NB4 (cell line): ENCODE results near the gene CAMTA1.

Experiments
- DNase-seq: peaks from one replicate; pipeline ENCODE4 v3.0.0; 2010; ENCODE audit warnings: low read depth
- H3K4me3 ChIP-seq: one replicate; pipeline ENCODE4 v1.5.1; 2011; ENCODE audit warnings: mild to moderate bottlenecking, low read depth, low read length, moderate library complexity
- CTCF ChIP-seq: IDR thresholded peaks from one replicate; pipeline ENCODE4 v1.5.1; 2012; ENCODE audit warnings: low read depth, low read length
- MAX ChIP-seq: IDR thresholded peaks from 2 replicates; pipeline ENCODE4 v1.6.1; 2011; ENCODE audit warnings: low read depth, low read length
- MYC ChIP-seq: IDR thresholded peaks from 2 replicates; pipeline ENCODE4 v1.6.1; 2011; ENCODE audit warnings: low read depth, low read length
- POLR2A ChIP-seq: IDR thresholded peaks from 2 replicates; pipeline ENCODE4 v1.6.1; 2011; ENCODE audit warnings: mild to moderate bottlenecking; ENCODE audit not compliant: insufficient read length; ENCODE audit errors: extremely low read depth

Gene CAMTA1

GRCh38 chr1:7265771-7266371 is 480.6 kb downstream of the CAMTA1 start:
- no peak for TF ChIP-seq MYC
- TF ChIP-seq CTCF, result no peak
- TF ChIP-seq POLR2A, result no peak
- TF ChIP-seq MAX, result no peak
- no peak for DNase-seq
- H3K4me3 ChIP-seq, result no peak overlapping the region

GRCh38 chr1:7266561-7266960 is 481.3 kb downstream of the CAMTA1 start:
- no peak for TF ChIP-seq POLR2A
- TF ChIP-seq MAX, result no peak
- TF ChIP-seq CTCF, result no peak
- DNase-seq, result no peak
- no peak overlapping the region for H3K4me3 ChIP-seq

GRCh38 chr1:7267493-7267892 is 482.2 kb downstream of the CAMTA1 start:
- DNase-seq, result no peak
- no peak for TF ChIP-seq MAX
- TF ChIP-seq POLR2A, result no peak
- no peak for TF ChIP-seq CTCF
- TF ChIP-seq MYC, result no peak
- no peak overlapping the region for H3K4me3 ChIP-seq

- no peak overlapping the region for H3K4me3 ChIP-seq
- DNase-seq, result no peak
- no peak for TF ChIP-seq POLR2A
- TF ChIP-seq CTCF, result no peak
These were observed 483.7 kb downstream of the CAMTA1 start for GRCh38 chr1:7268983-7269382.

- DNase-seq, result no peak
- H3K4me3 ChIP-seq, result no peak overlapping the region
- TF ChIP-seq MYC, result no peak
- no peak for TF ChIP-seq POLR2A
- no peak for TF ChIP-seq CTCF
- no peak for TF ChIP-seq MAX
These were observed 484.3 kb downstream of the CAMTA1 start for GRCh38 chr1:7269525-7269924.

GRCh38 chr1:7274256-7274655 is 489.0 kb downstream of the CAMTA1 start:
- no peak overlapping the region for H3K4me3 ChIP-seq
- no peak for TF ChIP-seq MYC
- no peak for TF ChIP-seq MAX
- TF ChIP-seq CTCF, result no peak
- TF ChIP-seq POLR2A, result no peak
- DNase-seq, result no peak
